Stomach smooth muscle (tissue), 2 donors: ENCODE measurements around the gene RBP5.

Experiments used
- H3K27ac ChIP-seq: one replicate; pipeline ENCODE4 v1.7.0; 2013; ENCODE audit warnings: mild to moderate bottlenecking, low read length, inconsistent platforms
- H3K27me3 ChIP-seq, 2 donors: one replicate each; pipeline ENCODE4 v1.7.0; 2013; ENCODE audit warnings: low read length in 2 of 2; ENCODE audit not compliant: insufficient read depth in 2 of 2, control insufficient read depth in 1 of 2
- H3K36me3 ChIP-seq, 2 donors: one replicate each; pipeline ENCODE4 v1.7.0; 2013; ENCODE audit warnings: low read length in 2 of 2; ENCODE audit not compliant: control insufficient read depth in 2 of 2, insufficient read depth in 2 of 2
- H3K4me1 ChIP-seq: one replicate; pipeline ENCODE4 v1.7.0; 2013; ENCODE audit warnings: low read length; ENCODE audit not compliant: control insufficient read depth, insufficient read depth
- H3K4me3 ChIP-seq, 2 donors: one replicate each; pipeline ENCODE4 v1.7.0; 2013; ENCODE audit warnings: low read length in 2 of 2
- H3K9ac ChIP-seq, 2 donors: one replicate each; pipeline ENCODE4 v1.7.0; 2013; ENCODE audit warnings: low read length in 2 of 2, mild to moderate bottlenecking in 1 of 2
- H3K9me3 ChIP-seq, 2 donors: one replicate each; pipeline ENCODE4 v1.7.0; 2013; ENCODE audit warnings: low read length in 2 of 2; ENCODE audit not compliant: control insufficient read depth in 2 of 2
- donor health status: healthy.
- donor health status: Pancreatic carcinoma.

Gene RBP5

GRCh38 chr12:7075939-7076338 is 52.8 kb downstream of the RBP5 start:
- Histone ChIP-seq H3K4me3 (no peak overlapping the region), H3K27me3 (no peaks in the 10 kb centered on the region), H3K36me3 (peaks cover 6% of the 10 kb centered on the region in 2 donors), H3K27ac (no peak overlapping the region), H3K9me3 (no peaks in the 10 kb centered on the region), H3K4me1 (peaks cover 11% of the 10 kb centered on the region), H3K9ac (no peak overlapping the region)

- Histone ChIP-seq H3K4me1 (peaks cover 9% of the 10 kb centered on the region), H3K36me3 (peaks cover 2 to 4% of the 10 kb centered on the region in 2 donors), H3K4me3 (no peak overlapping the region), H3K27me3 (no peaks in the 10 kb centered on the region), H3K27ac (no peak overlapping the region), H3K9me3 (no peaks in the 10 kb centered on the region), H3K9ac (no peak overlapping the region)
These were observed 53.2 kb downstream of the RBP5 start for GRCh38 chr12:7075518-7075917.

- no peak overlapping the region for H3K4me3 ChIP-seq
- H3K27ac ChIP-seq, result no peak overlapping the region
- peaks cover 14 to 16% of the 10 kb centered on the region in 2 donors for H3K36me3 ChIP-seq
- H3K9ac ChIP-seq, result no peak overlapping the region
- H3K4me1 ChIP-seq, result peaks cover 6% of the 10 kb centered on the region
- H3K9me3 ChIP-seq, result no peaks in the 10 kb centered on the region
- H3K27me3 ChIP-seq, result no peaks in the 10 kb centered on the region
These were observed 54.7 kb downstream of the RBP5 start for GRCh38 chr12:7073946-7074345.
